H1 (cell line): Measurements from ENCODE around the gene USB1. TPM values are rescaled to one million over a fixed set of nuclear protein-coding genes. Genes with fewer than 3 reads are reported as not detected.

Experiments
- CTCF ChIA-PET: fragments of 300-600 bp; sonication (Branson Sonifier 250); formaldehyde crosslinking; loops from one replicate; lab custom pipeline; 2021; ENCODE audit not compliant: partially characterized antibody; lab: Charles Lee
- POLR2A ChIA-PET: fragments of 300-600 bp; sonication (Branson Sonifier 250); formaldehyde crosslinking; loops from one replicate; lab custom pipeline; 2021; ENCODE audit warnings: inconsistent platforms; ENCODE audit not compliant: partially characterized antibody; lab: Charles Lee
- DNase-seq, 2 experiments: peaks; one replicate each; pipeline versions ENCODE4 v3.0.0 to v3.0.0-alpha.2; 2010 to 2022; ENCODE audit warnings: low spot score in 2 of 2, low read depth in 1 of 2, mixed read lengths in 1 of 2
- FAIRE-seq: peaks from 2 replicates; lab custom pipeline; 2011; peaks lifted over from hg19 to GRCh38; lab: Jason Lieb, UNC
- H2AFZ ChIP-seq: 2 replicates; pipeline ENCODE4 v1.8.1; 2012; ENCODE audit warnings: low read length, inconsistent platforms
- H2AK5ac ChIP-seq: 2 replicates; pipeline ENCODE4 v1.6.1; 2013; ENCODE audit warnings: low read depth, low read length
- H2BK120ac ChIP-seq: replicated peaks from 2 replicates; pipeline ENCODE3; 2013; ENCODE audit warnings: low read depth, low read length, inconsistent platforms
- H2BK12ac ChIP-seq: 2 replicates; pipeline ENCODE4 v1.6.1; 2013; ENCODE audit warnings: low read depth, low read length
- H2BK15ac ChIP-seq: 2 replicates; pipeline ENCODE4 v1.6.1; 2013; ENCODE audit warnings: low read length
- H2BK20ac ChIP-seq: 2 replicates; pipeline ENCODE4 v1.6.1; 2013; ENCODE audit warnings: low read length
- H2BK5ac ChIP-seq: 2 replicates; pipeline ENCODE4 v1.6.1; 2013; ENCODE audit warnings: low read depth, low read length
- H3K14ac ChIP-seq: 2 replicates; pipeline ENCODE4 v1.6.1; 2013; ENCODE audit warnings: inconsistent platforms; ENCODE audit not compliant: insufficient read length
- H3K18ac ChIP-seq: 2 replicates; pipeline ENCODE4 v1.6.1; 2013; ENCODE audit warnings: low read length; ENCODE audit errors: extremely low read depth
- H3K23ac ChIP-seq: 2 replicates; pipeline ENCODE4 v1.6.1; 2013; ENCODE audit warnings: inconsistent platforms; ENCODE audit not compliant: insufficient read length
- H3K23me2 ChIP-seq: 2 replicates; pipeline ENCODE4 v1.6.1; 2013; ENCODE audit warnings: low read depth, low read length
- H3K27ac ChIP-seq: 2 replicates; pipeline ENCODE4 v1.6.1; 2011; ENCODE audit warnings: low read depth, low read length, inconsistent platforms
- H3K27me3 ChIP-seq, 4 experiments: replicated peaks in 1 of 4; 1 replicate in 1 of 4; 2 replicates in 3 of 4; pipeline versions ENCODE4 v1.6.1 to v1.8.1; 2011 to 2013; ENCODE audit warnings: low read length in 3 of 4, mild to moderate bottlenecking in 3 of 4, inconsistent platforms in 2 of 4, mixed read lengths in 2 of 4, moderate library complexity in 1 of 4; ENCODE audit not compliant: control insufficient read depth in 3 of 4, insufficient read depth in 3 of 4; ENCODE audit errors: extremely low read depth in 1 of 4
- H3K36me3 ChIP-seq, 4 experiments: 2 replicates each; pipeline versions ENCODE4 v1.6.1 to v1.8.1; 2011 to 2013; ENCODE audit warnings: mild to moderate bottlenecking in 4 of 4, low read length in 3 of 4, moderate library complexity in 2 of 4, control low read depth in 1 of 4, inconsistent platforms in 1 of 4; ENCODE audit not compliant: insufficient read depth in 4 of 4, control insufficient read depth in 2 of 4
- H3K4ac ChIP-seq: replicated peaks from 2 replicates; pipeline ENCODE3; 2013; ENCODE audit warnings: low read length, low read depth, mixed read lengths, inconsistent platforms; ENCODE audit not compliant: insufficient read length
- H3K4me1 ChIP-seq, 4 experiments: replicated peaks in 1 of 4; 1 replicate in 1 of 4; 2 replicates in 3 of 4; pipeline versions ENCODE4 v1.6.1 to v1.8.1; 2011 to 2013; ENCODE audit warnings: low read length in 3 of 4, inconsistent platforms in 2 of 4, mixed read lengths in 1 of 4; ENCODE audit not compliant: insufficient read depth in 4 of 4, control insufficient read depth in 3 of 4
- H3K4me2 ChIP-seq, 2 experiments: 2 replicates each; pipeline versions ENCODE4 v1.6.1 to v1.8.1; 2011 to 2013; ENCODE audit warnings: low read depth in 2 of 2, low read length in 2 of 2, control low read depth in 1 of 2, inconsistent platforms in 1 of 2, mild to moderate bottlenecking in 1 of 2; ENCODE audit not compliant: insufficient read depth in 1 of 2
- H3K4me3 ChIP-seq, 4 experiments: fragments of 200-600, 300-600 bp in 1 of 4; sonication (generic), shearing (Covaris generic), sonication (Bioruptor Twin) in 1 of 4; 2 replicates each; pipeline versions ENCODE4 v1.5.1 to v1.8.1; 2011 to 2016; ENCODE audit warnings: low read length in 4 of 4, low read depth in 3 of 4, control low read depth in 2 of 4, inconsistent platforms in 2 of 4, mild to moderate bottlenecking in 2 of 4, mixed read lengths in 1 of 4, moderate library complexity in 1 of 4; ENCODE audit not compliant: insufficient read depth in 2 of 4; ENCODE audit errors: extremely low read depth in 1 of 4
- H3K56ac ChIP-seq: replicated peaks from 2 replicates; pipeline ENCODE3; 2013; ENCODE audit warnings: low read depth, mild to moderate bottlenecking, mixed read lengths, low read length, inconsistent platforms; ENCODE audit not compliant: insufficient read length
- H3K79me1 ChIP-seq: 2 replicates; pipeline ENCODE4 v1.6.1; 2013; ENCODE audit warnings: low read depth, low read length, control low read depth
- H3K79me2 ChIP-seq, 2 experiments: 2 replicates each; pipeline versions ENCODE4 v1.6.1 to v1.8.1; 2012 to 2013; ENCODE audit warnings: low read length in 2 of 2, mild to moderate bottlenecking in 2 of 2, inconsistent platforms in 1 of 2; ENCODE audit not compliant: insufficient read depth in 2 of 2, control insufficient read depth in 1 of 2
- H3K9ac ChIP-seq, 4 experiments: replicated peaks in 1 of 4; 1 replicate in 1 of 4; 2 replicates in 3 of 4; pipeline versions ENCODE4 v1.6.1 to v1.8.1; 2011 to 2013; ENCODE audit warnings: low read depth in 3 of 4, low read length in 3 of 4, control low read depth in 2 of 4, mild to moderate bottlenecking in 2 of 4, moderate library complexity in 2 of 4, inconsistent platforms in 1 of 4; ENCODE audit errors: extremely low read depth in 1 of 4
- H3K9me3 ChIP-seq, 2 experiments: 2 replicates each; pipeline versions ENCODE4 v1.6.1 to v1.8.1; 2012 to 2013; ENCODE audit warnings: mild to moderate bottlenecking in 2 of 2, moderate library complexity in 2 of 2, control low read depth in 1 of 2, inconsistent platforms in 1 of 2, low read depth in 1 of 2, low read length in 1 of 2, mixed read lengths in 1 of 2; ENCODE audit not compliant: insufficient read depth in 2 of 2
- H4K20me1 ChIP-seq, 2 experiments: replicated peaks in 1 of 2; 2 replicates each; pipeline versions ENCODE3 to v1.8.1; 2011 to 2013; ENCODE audit warnings: inconsistent platforms in 2 of 2, low read length in 2 of 2, mild to moderate bottlenecking in 1 of 2; ENCODE audit not compliant: insufficient read depth in 2 of 2, control insufficient read depth in 1 of 2
- H4K5ac ChIP-seq: 2 replicates; pipeline ENCODE4 v1.6.1; 2013; ENCODE audit warnings: low read length, low read depth, mixed read lengths, inconsistent platforms; ENCODE audit not compliant: insufficient read length
- H4K8ac ChIP-seq: 2 replicates; pipeline ENCODE4 v1.8.0; 2013; ENCODE audit warnings: mild to moderate bottlenecking, moderate library complexity, low read length, inconsistent platforms; ENCODE audit not compliant: insufficient read depth; ENCODE audit errors: extremely low read depth
- H4K91ac ChIP-seq: replicated peaks from 2 replicates; pipeline ENCODE3; 2013; ENCODE audit warnings: low read length, mixed read lengths, inconsistent platforms; ENCODE audit not compliant: insufficient read length
- TAF1 ChIP-seq: IDR thresholded peaks from 2 replicates; pipeline ENCODE4 v1.6.1; 2011; ENCODE audit warnings: mild to moderate bottlenecking, low read depth, low read length
- whole genome bisulfite sequencing, 2 experiments: shearing (Covaris generic) in 1 of 2; methylation state at CpG; one replicate each; pipeline versions ENCODE4 v1.1.6 to v1.1.7; 2013 to 2015; ENCODE audit warnings: low lambda C conversion rate in 2 of 2, mixed read lengths in 2 of 2, inconsistent platforms in 1 of 2, low coverage in 1 of 2, missing lambda C conversion rate in 1 of 2; ENCODE audit not compliant: insufficient replicate concordance in 2 of 2, insufficient coverage in 1 of 2, insufficient read length in 1 of 2; ENCODE audit errors: extremely low coverage in 1 of 2, missing lambda C conversion rate in 1 of 2; 5-methylcytosine and 5-hydroxymethylcytosine counted together
- polyA plus RNA-seq, 7 experiments: library from polyadenylated mRNA; depleted of rRNA in 3 of 7; stranded (reverse) in 5 of 7; unstranded in 2 of 7; fragments of >200 nt in 5 of 7; fragments of 200-250 nt in 2 of 7; gene quantifications; 1 replicate in 5 of 7; 2 replicates in 1 of 7; 4 replicates in 1 of 7; pipeline versions ENCODE4 v1.2.1 to v1.2.3, GENCODE V29; 2011 to 2013; ENCODE audit warnings: missing spikeins in 2 of 7, mixed read lengths in 2 of 7
- total RNA-seq: library from RNA; stranded (reverse); fragmentation: NEBNext Ultra II Directional; extraction: Animal tissue kit (Norgen Biotek cat#: 25700); gene quantifications from 2 replicates; pipeline ENCODE4 v1.2.1, GENCODE V29; 2021

Gene USB1
- total and polyA plus RNA-seq, 2 of the 8 experiments (the other 6 are each of a cell fraction or from before 2014, with no cell fraction given), result 65.4 to 75.9 TPM

- FAIRE-seq, result no peak
- no peak overlapping the region for H3K14ac ChIP-seq
- no peak overlapping the region for H3K56ac ChIP-seq
- no peak overlapping the region for H3K4ac ChIP-seq
- H3K18ac ChIP-seq, result no peak overlapping the region
- no peaks in the 10 kb centered on the region for H3K79me2 ChIP-seq
- no peak overlapping the region for H3K4me2 ChIP-seq
- H3K9me3 ChIP-seq, result no peaks in the 10 kb centered on the region
- H2AK5ac ChIP-seq, result no peak overlapping the region
- no peaks in the 10 kb centered on the region for H3K27me3 ChIP-seq
- no peak overlapping the region; the same call in none of the 2 replicates for H4K8ac ChIP-seq
- no peak overlapping the region for H2BK20ac ChIP-seq
- no peaks in the 10 kb centered on the region for H3K23me2 ChIP-seq
- H2AFZ ChIP-seq, result no peak overlapping the region
- 96% methylated on average over 9 of the region's 9 CpGs; no CpG with 5 or more reads in 1 of the 2 experiments for WGBS, 2 experiments
- no peak overlapping the region for H3K23ac ChIP-seq
- no peaks in the 10 kb centered on the region for H3K79me1 ChIP-seq
- H3K27ac ChIP-seq, result no peak overlapping the region
- H3K4me1 ChIP-seq, result peaks cover 0 to 15% (median 8%) of the 10 kb centered on the region in 4 experiments; a peak in 4 of 7 replicates
- H3K4me3 ChIP-seq, result no peak overlapping the region
- H2BK5ac ChIP-seq, result no peak overlapping the region
- H2BK120ac ChIP-seq, result no peak overlapping the region
- ChIA-PET CTCF (interaction anchor here (0.6 to 1.9 kb wide), 6 partner anchors 9 to 261 kb away, joined by 3 to 8 read pairs (median 4); no protein-coding TSS in a partner anchor), POLR2A (interaction anchor here (1.2 to 1.8 kb wide), 3 partner anchors 12 to 60 kb away, joined by 3 to 4 read pairs (median 3); no protein-coding TSS in a partner anchor)
- H3K9ac ChIP-seq, result no peak overlapping the region
- H4K91ac ChIP-seq, result no peak overlapping the region
- peaks cover 2 to 34% (median 12%) of the 10 kb centered on the region in 4 experiments; a peak in 5 of 8 replicates for H3K36me3 ChIP-seq
- H2BK12ac ChIP-seq, result no peak overlapping the region
- H4K20me1 ChIP-seq, result peaks cover 0 to 3% of the 10 kb centered on the region in 2 experiments
- no peak overlapping the region for H2BK15ac ChIP-seq
- H4K5ac ChIP-seq, result no peak overlapping the region
- TF ChIP-seq TAF1, result no peak
- DNase-seq, result no peak
Observed at GRCh38 chr16:58044266-58045019, 43.2 kb downstream of the USB1 start.
